Right hindlimb (tissue), 1 donor: ENCODE measurements around the gene OGDH.

ENCODE experiments used
- DNase-seq: peaks from one replicate; pipeline ENCODE4 v3.0.0-alpha.2; 2018

Gene OGDH

DNA sequence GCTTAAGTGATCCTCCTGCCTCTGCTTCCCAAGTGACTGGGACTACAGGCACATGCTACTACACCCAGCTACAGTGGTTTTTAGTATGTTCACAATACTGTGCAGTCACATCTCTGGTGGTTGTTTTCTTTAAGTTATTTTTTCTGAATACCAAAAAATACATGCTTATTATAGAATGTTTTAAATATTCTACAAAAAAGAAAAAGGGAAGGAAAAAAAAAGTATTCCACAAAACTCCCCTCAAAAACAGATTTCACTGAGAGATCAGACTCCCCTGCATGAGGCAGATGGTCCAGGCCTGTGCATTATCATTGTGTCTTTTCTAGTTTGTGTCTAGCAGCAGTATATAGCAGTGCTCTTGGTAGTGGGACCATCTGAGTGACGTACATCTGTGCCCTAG lies 36.8 kb downstream of the OGDH start:
- DNase-seq: no peak

DNA sequence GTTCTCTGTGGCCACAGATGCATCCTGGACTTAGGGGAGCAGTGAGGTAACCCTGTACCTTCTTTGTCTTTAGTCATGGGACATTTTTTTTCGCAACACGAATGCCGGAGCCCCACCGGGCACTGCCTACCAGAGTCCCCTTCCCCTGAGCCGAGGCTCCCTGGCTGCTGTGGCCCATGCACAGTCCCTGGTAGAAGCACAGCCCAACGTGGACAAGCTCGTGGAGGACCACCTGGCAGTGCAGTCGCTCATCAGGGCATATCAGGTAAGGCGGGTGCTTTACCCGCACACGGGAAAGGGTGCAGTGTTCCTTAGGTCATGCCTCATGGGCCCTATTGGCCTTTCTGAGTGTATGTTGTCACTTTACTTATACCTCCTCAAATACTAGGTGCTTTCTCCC lies 38.8 kb downstream of the OGDH start:
- DNase-seq: no peak

DNA sequence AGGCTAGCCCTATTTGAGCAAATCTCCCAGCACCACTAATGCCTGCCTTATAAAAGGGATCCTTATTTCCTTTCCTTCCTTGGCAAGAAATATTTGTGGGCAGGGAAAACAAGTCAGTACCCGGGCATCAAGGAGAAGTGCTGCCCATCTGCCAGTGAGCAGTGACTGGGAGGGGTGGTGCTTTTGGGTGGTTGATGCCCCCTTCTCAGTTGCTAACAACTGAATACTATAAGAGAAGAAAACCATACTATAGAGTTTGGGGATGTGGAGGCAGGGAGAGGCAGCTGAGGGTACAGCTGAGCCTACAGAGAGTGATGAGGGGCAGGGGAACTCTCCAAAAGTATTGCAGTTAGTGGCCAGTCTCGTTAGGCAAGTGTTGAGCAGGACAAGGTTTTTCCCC lies 39.3 kb downstream of the OGDH start:
- DNase-seq: no peak

DNA sequence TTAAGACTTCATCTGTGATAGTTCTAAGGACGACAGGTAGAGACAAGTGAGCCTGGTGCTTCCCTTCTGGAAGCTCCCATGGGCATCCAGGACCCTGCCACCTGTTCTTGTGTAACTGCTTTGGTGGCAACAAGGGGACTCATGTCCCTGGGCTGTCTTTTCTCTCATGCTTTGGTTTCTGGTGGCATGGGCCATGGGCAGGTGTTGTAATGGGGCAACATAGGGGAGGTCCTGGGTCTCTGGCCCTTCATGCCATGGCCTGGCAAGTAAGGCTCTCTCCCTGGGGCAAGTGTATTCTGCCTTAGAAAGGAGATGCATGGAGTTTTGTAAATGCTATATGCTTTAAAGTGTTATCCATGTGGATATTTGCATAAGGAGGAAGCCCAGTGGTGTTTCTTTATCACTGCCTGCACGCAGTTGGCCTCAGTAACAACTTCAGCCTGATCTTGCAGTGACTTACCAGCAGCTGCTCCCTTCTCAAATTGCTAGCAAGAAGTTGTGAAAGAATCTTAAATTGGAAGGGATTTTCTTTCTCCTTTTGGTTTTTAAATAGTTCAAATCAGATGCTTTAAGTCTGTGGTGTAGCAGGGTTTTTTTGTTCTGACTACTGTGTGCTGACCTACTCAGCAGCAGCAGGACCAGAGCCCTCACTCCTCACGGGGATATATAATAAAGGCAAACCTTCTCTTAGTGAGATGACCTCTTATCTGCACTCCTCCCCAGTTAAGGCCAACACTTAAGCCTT lies 39.9 kb downstream of the OGDH start:
- DNase-seq: no peak

DNA sequence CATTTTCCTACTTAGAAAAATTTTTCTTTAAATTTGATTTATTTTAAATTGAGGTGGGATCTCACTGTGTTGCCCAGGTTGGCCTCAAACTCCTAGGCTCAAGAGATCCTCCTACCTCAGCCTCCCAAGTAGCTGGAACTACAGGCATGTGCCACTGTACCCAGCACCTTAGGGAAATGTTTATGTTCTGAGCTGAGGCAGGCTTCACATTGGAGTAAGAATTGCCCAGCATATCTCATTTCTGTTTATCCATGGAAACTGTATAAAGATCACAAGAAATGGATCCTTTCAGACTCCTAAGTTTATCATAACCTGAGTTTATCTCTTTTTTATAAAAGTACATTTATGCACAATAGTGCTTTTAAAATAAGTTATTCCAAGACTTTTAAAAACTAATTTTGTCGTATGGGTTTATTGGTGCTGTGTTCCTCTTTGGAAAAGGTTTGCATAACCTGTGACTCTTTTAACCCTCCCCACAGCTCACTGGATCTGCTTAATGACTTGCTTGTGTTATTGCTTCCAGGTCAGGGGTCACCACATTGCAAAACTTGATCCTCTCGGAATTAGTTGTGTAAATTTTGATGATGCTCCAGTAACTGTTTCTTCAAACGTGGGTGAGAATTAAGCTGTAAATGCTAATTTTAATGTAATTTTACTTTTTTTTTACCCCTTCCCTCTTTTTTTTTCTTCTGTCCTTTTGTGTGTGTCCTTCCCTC lies 40.7 kb downstream of the OGDH start:
- DNase-seq: no peak

DNA sequence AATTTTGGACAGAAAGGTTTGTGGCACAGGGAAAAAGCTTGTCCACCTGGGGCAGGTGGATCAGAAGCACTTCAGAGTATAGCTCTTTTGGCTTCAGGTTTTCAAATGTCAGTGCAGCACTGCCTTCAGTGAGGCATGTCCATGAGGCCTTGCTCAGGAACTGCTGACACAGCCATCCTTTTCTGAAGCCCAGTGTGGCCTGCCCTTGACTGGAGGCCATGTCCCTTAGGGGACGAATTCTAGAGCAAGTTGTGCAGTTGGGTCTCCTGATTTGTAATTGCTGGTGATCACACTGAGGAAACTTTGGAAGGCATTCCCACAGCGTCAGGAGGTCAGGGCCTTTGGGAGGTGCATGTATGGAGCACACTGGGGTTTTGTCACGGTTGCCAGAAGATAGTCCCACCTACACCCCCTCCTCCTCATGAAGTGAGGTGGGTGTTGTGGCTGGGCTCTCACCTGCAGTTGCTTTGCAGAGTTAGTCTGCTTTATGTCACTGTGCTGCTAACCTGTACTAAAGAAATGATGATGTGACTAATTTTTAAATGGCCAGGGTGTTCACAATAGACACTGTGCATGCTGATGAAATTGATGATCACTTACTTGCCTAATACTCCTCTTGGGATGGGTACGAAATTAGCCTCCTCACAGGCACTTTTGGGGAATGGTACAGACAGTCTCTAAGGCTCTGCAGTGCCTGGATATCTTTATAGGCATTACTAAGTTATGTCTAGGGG lies 41.7 kb downstream of the OGDH start:
- DNase-seq: no peak

DNA sequence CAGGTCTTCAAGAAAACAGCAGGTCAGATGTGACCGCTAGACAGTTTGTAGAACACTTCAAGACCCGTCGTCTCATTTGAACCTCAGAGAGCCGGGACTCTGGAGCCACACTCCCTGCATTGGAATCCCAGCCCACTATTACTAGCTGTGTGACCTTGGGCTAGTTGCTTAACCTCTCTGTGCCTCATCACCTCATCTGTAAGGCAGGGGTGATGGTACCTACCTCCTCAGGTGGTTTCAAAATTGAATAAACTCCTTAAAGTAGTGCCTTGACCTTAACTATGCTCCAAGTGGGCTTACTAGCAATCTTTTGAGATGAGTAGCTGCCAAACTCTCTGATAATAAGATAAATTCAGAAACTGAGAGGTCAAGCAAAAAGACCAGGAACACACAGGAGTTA lies 43.8 kb downstream of the OGDH start:
- DNase-seq: no peak

DNA sequence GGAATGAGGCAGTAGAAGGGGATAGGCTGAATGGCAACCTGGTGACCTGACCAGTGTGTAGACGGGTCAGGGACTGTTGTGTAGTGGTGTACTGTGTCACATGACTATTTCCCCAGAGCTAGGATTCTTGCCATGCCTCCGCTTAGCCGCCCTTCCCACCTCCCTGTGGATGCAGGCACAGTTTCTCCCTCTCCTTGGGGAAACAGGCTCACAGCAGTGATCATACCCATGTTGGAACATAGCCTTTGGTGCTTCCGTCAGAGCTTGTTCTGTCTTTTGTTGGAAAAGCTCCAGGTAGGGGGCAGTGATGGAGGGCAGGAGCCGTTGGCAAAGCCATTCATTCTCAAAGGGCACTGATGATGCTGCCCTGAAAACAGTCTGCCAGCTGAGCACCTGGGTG lies 44.3 kb downstream of the OGDH start:
- no peak for DNase-seq

DNA sequence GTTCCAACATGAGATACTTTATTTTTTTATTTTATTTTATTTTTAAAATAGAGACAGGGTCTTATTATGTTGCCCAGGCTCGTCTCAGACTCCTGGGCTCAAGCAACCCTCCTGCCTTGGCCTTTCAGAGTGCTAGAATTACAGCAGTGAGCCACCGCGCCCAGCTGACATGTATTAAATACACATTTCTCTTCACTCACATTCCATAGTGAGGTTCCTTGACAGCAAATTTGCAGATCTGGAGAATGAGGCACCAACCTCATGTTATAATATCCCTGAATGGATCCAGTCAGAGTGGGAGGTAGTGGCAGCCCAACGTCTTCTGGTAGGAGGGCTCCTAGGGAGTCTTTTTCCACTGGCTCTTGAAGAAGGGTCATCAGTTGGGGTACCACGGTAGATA lies 46.1 kb downstream of the OGDH start:
- DNase-seq: no peak

DNA sequence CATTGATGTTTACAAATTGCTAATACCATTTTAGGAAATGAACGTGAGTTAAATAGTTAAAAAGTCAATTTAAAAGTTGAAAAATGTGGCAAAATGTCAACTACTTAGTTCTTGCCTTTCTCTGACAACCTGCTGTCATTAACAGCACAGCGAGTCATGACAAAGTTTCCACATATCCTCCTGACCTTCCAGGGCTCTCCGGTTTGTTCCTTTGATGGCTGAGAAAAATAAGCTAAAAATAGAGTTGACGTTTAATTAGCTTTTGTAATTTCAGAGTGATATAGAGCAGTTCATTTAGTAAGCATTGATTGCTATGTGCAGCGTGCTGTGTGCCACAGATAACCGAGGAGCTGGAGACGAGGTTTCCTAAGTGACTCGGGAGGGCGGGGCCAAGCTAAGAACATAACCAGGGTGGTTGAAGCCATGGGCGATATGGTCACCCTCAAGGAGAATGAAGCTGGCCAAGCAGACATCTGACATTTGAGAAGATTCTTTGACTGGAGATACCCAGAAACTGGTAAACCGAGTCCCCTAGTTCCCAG lies 47.9 kb downstream of the OGDH start:
- no peak for DNase-seq

DNA sequence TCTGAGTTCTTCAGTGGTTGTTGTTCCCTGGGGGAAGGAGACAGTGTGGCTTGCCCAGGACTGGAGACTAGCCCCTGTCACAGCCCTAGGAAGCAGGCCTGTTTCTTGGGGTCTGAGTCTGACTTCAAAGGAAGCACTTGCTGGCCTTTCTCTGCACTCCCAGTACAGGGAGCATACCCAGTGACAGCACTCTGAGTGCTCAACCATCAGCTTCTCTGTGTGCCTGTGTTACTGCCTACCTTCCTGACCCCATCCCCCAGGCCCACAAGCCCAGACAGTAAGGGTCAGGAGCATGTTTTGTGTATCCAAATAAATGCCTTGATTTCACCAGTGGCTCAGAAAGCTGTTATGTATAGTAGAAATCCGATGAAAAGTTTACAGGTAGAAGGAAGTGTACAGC lies 48.9 kb downstream of the OGDH start:
- no peak for DNase-seq

DNA sequence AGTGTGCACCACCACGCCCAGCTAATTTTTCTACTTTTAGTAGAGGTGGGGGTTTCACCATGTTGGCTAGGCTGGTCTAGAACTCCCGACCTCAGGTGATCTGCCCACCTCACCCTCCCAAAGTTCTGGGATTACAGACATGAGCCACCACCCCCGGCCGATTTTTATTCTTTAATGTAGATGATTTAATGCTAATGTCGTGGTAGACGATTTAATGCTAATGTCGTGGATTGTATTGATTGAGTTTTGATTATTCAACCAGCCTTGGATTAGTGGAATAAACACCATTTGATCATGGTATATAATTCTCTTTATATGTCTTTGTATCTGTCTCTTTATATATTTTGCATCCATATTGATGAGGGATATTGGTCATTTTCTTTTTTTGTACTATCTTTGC lies 52.6 kb downstream of the OGDH start:
- no peak for DNase-seq

DNA sequence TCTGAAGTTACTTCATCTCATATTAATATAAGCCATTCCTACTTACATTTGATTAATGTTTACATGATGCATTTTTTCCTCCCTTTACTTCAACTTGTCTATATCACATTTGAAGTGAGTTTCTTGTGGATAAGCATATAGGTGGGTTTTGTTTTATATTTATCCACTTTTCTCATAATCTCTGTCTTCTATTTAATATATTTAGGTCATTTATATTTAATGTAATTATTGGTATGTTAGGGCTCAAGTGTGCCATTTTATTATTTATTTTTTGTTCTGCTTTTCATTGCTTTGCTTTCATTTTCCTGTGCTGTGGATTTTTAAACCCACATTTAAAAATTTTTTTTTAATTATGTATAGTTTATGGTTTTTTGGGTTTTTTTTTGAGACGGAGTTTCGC lies 54.8 kb downstream of the OGDH start:
- no peak for DNase-seq

DNA sequence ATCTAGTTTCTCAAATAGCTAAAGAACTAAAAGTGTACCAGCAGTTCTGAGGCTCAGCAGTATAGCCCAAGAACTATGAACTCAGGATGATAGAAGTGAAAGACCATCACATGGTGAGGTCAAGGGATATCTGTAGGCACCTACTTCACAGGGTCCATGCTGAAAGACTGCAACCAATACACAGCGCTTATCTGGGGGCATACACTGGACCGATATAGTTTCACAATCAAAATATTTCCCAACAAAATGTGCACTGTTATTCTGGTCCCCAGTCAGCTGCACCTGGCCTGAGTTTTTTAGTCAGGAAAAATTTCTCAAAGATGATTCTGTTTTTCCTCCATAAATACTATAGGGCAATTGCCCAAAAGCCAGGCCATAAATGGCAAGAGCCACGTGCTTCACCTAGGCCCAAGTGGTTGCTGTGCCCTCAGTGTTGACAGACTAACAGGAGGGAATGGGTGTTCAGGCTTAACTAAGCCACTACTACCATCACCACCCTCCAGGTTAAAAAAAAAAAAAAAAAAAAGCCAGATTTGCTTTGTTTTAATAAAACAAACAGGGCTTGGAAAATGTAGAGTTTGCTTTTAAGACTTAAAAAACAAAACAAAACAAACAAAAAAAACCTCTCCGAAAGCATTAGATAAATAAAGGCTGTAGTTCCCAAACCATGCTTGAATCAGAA lies 58.5 kb downstream of the OGDH start:
- no peak for DNase-seq

DNA sequence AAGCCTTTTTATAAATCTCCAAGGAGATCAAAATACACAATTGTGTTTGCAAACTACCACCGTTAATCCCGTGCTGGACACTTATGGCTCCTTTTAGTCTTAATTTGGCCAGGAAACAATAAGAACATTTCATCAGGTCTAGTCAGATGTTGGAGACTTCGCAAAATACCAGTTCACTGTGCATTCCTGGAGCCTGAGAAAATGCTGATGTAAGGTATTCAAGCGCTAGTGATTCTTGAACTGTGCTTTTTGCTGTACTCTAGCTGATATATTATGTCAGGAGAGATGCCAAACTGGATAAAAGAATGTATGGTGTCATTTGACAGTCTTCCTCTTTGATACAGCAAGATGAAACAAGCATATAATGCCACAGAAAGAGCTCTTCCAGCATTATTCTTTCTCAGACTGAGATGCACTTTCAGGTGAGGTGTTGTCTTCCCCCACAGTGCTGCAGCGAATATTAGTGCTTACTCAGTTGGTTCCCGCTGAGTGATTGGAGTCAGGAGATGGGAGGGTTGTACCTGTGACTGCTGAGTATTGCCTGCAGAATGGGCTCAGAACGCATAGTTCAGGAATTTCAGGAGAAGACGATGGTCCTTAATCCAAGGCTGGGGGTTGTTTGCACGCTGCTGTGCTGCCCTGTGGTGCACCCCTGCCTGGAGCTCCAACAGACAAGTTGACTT lies 59.2 kb downstream of the OGDH start:
- DNase-seq: no peak

DNA sequence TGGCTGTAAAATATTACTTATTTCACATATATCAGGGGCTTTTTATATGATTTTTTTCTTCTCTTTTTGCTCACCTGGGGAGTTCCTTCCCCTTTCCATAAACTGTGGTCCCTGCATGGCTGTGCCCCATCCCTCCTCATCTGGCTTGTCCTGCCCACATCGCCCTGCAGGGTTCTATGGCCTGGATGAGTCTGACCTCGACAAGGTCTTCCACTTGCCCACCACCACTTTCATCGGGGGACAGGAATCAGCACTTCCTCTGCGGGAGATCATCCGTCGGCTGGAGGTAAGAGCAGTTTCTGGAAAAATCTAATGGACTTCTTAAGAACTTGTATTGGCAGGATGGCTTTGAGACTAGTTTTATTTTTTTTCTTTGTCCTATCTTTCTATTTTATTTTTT lies 60.1 kb downstream of the OGDH start:
- DNase-seq: no peak

DNA sequence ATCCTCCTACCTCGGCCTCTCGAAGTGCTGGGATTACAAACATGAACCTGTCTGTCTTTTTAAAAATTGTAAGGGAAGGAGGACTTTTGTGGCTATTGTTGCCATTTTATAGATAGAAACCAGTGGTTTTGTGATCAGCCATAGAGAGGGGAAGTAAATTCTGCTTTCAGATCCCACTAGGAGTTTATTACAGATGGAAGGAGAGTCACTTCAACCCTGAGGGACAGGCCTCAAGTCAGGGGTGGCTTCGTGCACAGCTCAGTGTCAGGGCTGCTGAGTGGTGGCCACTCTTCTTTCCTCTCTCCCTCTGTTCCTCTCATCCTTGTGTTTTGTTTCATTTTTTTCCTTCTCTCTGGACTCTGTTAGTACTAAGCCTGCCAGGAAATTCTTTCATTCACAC lies 60.8 kb downstream of the OGDH start:
- DNase-seq: no peak

DNA sequence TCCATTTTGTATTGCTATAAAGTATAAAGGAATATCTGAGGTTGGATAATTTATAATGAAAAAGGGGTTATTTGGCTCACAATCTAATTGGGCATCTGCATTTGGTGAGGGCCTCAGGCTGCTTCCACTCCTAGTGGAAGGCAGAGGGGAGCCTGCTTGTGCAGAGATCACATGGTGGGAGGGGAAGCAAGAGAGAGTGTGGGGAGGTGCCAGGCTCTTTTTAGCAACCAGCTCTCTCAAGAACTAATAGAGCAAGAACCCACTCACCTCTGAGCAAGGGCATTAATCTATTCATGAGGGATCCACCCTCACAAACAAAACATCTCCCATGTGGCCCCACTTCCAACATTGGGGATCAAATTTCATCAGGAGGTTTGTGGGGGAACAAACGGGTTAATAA lies 64.6 kb downstream of the OGDH start:
- DNase-seq: no peak

DNA sequence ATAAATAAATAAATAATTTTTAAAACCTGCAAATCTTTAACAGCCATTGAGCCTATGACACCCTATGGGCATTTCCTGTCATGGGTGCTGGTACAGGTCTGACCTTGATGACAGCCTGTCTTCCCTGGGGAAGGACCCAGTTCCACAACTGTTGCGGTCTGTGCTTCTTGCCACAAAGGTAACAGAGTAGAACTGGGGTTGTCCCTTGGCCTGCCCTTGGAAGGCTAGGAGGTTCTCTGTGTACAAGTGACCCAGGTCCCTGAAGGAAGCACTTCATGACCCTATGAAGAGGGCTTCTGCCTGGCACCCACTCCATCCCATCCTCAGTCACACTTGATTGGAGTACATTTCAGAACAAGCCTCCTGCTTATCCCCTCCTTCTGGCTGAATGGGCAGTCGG lies 66.9 kb downstream of the OGDH start:
- no peak for DNase-seq

DNA sequence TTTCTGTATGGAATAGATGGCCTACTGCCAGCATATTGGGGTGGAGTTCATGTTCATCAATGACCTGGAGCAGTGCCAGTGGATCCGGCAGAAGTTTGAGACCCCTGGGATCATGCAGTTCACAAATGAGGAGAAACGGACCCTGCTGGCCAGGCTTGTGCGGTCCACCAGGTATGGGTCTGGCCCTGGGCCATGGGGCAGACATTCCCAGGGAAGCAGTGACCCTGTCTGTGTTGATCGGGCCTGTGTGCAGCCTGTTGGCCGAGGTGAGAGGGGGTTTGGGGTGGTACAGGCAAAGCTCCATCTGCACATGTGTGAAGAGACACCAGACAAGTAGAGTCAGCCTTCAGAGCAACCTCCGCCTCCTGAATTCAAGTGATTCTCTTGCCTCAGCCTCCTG lies 67.3 kb downstream of the OGDH start:
- DNase-seq: no peak

DNA sequence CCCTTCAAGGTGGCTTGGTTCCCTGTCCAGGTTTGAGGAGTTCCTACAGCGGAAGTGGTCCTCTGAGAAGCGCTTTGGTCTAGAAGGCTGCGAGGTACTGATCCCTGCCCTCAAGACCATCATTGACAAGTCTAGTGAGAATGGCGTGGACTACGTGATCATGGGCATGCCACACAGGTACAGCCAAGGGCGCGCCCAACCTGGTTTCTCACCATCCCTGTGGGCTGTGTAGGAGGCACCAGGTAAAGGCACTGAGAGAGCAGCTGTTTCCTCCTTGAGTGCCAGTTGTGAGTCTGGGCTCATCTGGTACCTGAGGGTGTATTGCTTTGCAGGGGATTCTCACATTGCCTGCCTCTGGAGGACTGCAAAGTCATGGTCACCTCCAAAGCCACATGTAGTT lies 68.0 kb downstream of the OGDH start:
- DNase-seq: no peak

DNA sequence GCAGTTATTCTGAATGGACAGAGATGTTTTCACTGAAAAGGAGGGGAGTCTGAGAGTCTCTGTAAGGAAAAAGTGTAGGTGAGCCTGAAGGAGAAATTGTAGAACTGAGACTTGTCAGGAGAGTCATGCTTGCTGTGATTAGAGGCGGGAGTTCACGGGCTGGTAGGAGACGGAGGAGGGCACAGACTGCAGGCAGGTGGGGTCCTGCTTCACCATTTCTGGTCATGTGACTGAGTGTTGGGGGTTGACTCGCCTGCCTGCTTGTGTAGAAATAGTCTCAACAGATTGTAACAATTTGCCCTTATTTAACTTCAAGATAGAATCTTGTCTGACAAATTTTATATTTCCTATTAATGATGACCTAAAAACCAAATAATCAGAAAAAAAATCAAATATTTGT lies 70.3 kb downstream of the OGDH start:
- DNase-seq: no peak

DNA sequence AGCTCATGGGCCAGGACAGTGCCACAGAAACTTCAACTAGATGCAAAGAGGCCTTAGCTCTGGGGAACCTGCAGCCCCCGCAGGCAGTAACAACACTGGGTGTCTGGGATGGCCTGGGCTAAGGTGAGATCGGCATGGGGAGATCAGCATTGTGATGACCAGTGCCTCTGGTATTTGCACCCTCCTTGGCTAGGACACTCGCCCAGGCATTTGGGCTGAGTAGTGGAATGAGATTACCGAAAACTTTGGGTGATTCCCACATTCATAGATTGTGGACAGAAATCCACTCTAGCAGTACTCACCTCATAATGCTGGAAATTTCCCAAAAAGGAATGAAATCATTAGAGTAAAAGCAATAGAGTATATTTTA lies 71.7 kb downstream of the OGDH start:
- DNase-seq: no peak
